ENCODE measurements around the gene OBSCN.

OBSCN gene

GRCh38 chr1:228362141-228362883, 154.5 kb downstream of the OBSCN start:
- DNase-seq (ENCODE audit: extremely low read depth, low read depth), result no peak
- no peak for TF ChIP-seq CTCF (IDR thresholded peaks at IDR 0.05; ENCODE audit: low read depth, low read length)

GRCh38 chr1:228362884-228363450, 155.1 kb downstream of the OBSCN start:
- no peak for TF ChIP-seq CTCF (IDR thresholded peaks at IDR 0.05; ENCODE audit: low read depth, low read length)
- DNase-seq (ENCODE audit: extremely low read depth, low read depth), result no peak

GRCh38 chr1:228363686-228364067, 155.8 kb downstream of the OBSCN start:
- DNase-seq (ENCODE audit: extremely low read depth, low read depth), result no peak
- no peak for TF ChIP-seq CTCF (IDR thresholded peaks at IDR 0.05; ENCODE audit: low read depth, low read length)

GRCh38 chr1:228364068-228364705, 156.3 kb downstream of the OBSCN start:
- no peak for DNase-seq (ENCODE audit: extremely low read depth, low read depth)

GRCh38 chr1:228364706-228365213, 156.9 kb downstream of the OBSCN start:
- no peak for TF ChIP-seq CTCF (IDR thresholded peaks at IDR 0.05; ENCODE audit: low read depth, low read length)
- no peak for DNase-seq (ENCODE audit: extremely low read depth, low read depth)

More at GRCh38 chr1:228364068-228364705, 156.3 kb downstream of the OBSCN start:
- TF ChIP-seq CTCF (IDR thresholded peaks at IDR 0.05; ENCODE audit: low read depth, low read length), result no peak

GRCh38 chr1:228365271-228366061, 157.6 kb downstream of the OBSCN start:
- no peak for TF ChIP-seq CTCF (IDR thresholded peaks at IDR 0.05; ENCODE audit: low read depth, low read length)
- no peak for DNase-seq (ENCODE audit: extremely low read depth, low read depth)
